HL-60/S4 treated with retinoic acid at 250 ng/mL for 4 days and 3 days (cell line): ENCODE data around the gene PC.

Source experiments
- in situ Hi-C: fragments of 300-500 bp; cut with MboI; formaldehyde crosslinking; loops from 2 replicates; pipeline ENCODE4 v1.7.0; 2022; ENCODE audit warnings: low sequenced_read_pairs

Gene PC

GRCh38 chr11:66956689-66957290 lies 1.4 kb downstream of the PC start:
- in situ Hi-C loops, result no loop called here

DNA sequence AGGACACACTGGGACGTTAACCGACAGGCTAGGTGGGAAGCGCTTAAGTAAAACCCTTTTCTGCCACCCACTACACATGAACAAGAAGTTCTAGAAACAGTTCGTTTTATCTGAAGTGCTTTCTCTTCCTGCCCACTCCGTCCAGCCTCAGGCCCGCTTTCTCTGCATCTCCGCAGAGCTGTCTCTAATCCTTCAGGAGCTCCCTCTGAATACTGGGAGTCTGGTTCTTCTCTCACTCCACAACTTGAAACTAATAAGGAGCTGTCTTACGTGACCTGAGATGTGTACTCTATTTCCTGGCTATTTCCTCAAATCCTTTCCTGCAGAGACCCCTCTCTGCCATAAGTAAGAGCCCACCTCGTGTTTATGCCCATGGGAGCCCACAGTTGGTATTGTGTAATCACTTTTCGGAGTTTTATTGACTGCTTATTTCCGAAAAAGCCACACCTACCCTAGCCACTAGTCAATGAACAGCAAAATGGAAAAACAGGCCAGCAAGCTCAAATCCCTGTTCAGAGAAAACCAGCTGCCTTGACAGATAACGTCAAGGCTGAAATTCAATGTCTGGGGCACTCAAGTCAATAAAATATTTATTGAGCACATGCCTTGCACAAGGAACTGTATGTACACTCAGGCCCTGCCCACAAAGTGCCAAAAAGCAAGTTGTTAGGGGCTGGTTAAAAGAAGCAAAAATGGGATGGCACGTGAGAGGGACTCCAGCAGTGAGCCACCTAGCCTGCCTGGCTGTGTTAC lies 4.9 kb downstream of the PC start:
- in situ Hi-C loops, result no loop called here

DNA sequence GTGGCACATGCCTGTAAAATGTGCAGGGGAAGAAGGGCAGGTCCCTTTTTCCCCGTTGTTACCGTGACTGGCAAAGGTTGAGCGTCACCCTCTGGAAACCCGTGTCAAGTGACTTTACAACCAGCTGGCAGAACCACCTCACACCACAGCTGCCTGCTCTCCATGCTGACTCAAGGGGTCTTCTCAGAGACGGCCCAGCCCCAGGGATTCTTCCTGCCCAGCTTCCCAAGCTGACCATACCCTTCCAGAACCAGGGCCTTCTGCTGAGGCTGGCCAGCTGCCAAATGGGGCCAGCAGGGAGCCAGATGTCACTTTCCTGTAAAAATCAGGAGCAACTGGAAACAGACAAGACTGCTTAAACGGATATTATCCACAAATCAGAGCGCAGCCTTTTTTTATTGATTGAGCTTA lies 6.3 kb downstream of the PC start:
- in situ Hi-C loops, result no loop called here

- in situ Hi-C loops, result no loop called here
These were observed 7.0 kb downstream of the PC start for GRCh38 chr11:66951135-66951534.

DNA sequence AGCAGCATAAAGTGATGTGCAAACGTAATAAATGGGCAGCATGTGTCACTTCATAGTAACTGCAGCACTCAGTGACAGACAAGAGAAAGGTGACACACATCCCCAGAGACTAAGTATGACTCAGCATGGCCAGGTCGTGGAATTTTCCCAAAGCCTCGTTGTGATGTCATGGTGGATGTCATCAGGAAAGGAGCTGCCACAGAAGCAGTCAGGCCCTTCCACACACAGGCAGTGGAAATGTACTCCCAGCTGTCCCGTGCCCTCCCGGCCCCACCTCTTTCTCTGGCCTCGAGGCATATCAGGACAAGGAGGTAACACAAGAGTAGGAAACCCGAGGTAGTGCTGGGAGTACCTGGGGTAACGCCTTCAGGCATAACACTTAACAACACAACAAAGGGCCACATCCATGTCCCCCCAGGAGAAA lies 8.1 kb downstream of the PC start:
- in situ Hi-C loops, result no loop called here

DNA sequence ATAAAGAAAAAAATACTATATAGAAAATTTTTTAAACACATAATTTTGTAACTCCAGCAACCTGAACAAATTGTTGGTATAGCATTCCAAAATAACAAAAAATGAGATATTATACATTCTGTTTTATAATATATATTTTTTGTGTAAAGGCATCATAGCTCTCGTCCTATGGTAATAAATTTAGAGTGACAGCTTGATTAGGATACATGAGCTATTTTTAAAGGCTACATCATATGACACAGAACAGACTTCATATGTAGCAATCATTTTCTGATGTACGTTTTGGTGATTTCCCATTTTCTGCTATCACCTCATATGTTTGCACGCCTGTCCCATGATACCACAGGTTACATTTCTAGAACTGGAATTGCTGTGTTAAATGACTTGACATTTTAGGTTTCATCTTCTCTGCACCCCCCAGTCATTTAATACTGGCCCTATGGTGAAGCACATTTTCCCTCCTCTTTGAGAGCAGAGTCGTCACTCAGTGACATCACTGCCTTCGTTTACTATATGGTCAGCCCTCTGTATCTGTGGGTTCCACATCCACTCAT lies 19.5 kb downstream of the PC start:
- in situ Hi-C loops, result no loop called here

- in situ Hi-C loops, result no loop called here
These were observed 20.9 kb downstream of the PC start for GRCh38 chr11:66937193-66937733.

- in situ Hi-C loops, result no loop called here
These were observed 21.9 kb downstream of the PC start for GRCh38 chr11:66936311-66936711.

DNA sequence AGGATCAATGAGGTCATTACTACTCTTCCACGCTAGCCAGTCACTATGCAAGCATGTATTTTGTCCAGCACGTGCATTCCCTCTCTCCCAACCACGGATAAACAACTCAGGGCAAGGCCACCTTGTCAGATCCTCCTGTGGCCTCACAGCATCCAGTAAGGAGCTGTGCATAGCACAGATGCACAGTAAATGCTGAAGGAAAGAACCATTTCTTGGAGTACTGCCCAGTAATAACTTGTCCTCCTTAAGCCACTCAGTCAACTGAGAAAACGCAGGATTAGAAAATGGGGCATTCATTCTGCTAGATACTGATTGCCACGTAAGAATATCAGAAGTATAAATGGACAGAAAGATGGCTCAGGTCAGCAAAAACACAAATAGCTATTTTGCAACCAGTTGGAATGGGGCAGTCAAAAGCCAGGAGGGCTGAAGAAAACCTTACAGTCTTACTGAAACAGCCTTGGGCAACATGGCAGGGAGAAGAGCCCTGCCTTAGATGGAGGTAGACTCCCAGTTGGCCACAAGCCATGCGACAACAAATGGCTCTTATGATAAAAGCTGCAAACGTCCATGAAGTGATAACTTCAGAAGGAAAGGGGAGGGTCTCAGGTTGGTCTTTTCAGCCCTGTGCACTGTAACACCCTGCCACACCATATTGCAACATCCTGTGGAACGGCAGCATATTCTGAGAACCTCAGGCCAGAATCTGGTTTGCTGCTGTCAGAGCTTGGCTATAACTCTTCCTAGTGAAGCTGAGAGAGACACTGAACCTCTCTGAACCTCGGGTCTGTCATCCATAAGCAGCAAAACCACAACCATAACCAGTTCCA lies 23.0 kb downstream of the PC start:
- in situ Hi-C loops, result no loop called here

DNA sequence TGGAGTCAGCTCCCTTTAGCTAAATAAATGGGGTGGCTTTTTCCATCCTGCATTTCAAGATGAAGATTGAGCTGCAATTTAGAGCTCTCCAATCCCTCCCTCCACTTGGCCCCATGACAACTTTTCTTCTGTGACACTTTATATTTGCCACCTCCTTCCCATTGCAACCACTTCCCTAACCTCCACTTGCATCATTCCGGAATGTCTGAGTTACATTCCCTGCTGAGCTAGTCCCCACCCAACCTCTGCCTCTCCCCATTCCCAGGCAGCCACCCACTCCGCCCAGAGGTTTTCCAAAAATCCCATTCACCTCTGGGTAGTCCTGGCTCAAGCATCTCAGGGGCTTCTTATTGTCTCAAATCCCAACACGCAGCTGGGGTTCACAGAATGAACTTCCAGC lies 24.7 kb downstream of the PC start:
- in situ Hi-C loops, result no loop called here

DNA sequence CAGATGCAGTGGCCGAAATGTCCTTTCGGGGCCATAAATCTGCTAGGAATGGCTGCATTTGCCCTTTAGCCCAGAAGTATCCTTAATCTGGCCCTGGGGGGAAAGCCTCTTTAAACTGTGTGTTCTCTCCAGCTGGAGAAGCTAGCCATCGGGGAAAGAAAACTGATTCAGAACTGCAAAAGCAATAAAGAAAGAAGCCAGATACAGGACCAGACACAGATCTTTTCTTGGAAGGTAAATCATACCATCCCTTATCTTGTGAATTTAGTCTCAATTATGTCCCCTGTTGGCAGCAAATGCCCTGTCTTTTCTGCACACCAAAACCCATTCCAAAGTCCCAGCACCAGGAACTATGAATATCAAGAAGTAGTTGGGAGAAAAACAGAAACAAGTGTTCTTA lies 25.6 kb downstream of the PC start:
- in situ Hi-C loops, result no loop called here

- in situ Hi-C loops, result no loop called here
These were observed 28.4 kb downstream of the PC start for GRCh38 chr11:66929753-66930152.

DNA sequence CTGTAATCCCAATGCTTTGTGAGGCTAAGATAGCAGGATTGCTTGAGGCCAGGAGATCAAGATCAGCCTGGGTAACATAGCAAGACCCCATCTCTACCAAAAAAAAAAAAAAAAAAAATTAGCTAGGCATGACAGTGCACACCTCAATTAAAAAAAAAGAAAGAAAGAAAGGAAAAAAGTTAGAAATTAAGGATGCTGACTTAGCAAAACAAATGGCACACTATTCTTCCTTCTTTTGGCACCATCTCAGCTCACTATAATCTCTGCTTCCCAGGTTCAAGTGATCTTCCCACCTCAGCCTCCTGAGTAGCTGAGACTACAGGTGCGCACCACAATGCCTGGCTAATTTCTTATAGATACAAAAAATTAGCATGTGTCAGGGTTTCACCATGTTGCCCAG lies 33.9 kb downstream of the PC start:
- in situ Hi-C loops, result no loop called here

DNA sequence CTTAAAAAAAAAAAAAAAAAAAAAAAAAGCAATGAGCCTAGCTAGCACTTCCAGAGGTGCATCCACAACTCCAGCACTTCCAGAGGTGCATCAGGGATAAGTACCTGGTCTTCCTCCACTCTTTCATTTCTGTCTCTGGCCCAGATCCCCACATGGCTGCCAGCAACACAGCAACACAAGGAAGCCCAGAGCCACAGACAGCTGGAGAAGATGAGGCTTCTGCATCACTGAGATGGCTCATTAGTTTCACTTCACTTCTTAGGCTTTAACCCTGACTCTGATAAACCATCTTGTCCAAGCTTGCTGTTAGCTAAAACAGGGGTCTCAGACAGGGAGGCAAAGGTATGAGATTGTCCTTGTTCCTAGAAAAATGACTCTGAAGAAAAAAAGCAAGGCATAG lies 35.6 kb downstream of the PC start:
- in situ Hi-C loops, result no loop called here

- in situ Hi-C loops, result no loop called here
These were observed 37.0 kb downstream of the PC start for GRCh38 chr11:66920978-66921784.

DNA sequence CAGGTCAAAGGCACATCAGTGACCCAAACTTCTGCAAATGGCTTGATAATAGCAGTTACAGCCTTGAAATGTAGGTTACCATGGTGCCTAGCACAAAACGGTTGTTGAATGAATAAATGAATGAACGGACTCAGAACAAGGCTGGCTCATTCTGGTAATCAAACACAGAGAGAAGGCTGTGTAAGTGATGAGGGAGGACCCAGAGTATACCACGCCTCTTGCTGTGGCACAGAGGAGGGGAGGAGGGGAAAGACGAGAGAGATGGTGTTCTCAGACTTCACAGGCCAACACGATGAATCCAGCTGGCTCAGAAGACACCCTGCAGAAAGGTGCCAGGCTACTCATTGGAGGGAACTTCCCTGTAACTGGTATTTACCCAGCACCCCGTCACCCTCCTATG lies 38.3 kb downstream of the PC start:
- in situ Hi-C loops, result no loop called here

GRCh38 chr11:66918741-66919140 lies 39.4 kb downstream of the PC start:
- in situ Hi-C loops, result no loop called here

DNA sequence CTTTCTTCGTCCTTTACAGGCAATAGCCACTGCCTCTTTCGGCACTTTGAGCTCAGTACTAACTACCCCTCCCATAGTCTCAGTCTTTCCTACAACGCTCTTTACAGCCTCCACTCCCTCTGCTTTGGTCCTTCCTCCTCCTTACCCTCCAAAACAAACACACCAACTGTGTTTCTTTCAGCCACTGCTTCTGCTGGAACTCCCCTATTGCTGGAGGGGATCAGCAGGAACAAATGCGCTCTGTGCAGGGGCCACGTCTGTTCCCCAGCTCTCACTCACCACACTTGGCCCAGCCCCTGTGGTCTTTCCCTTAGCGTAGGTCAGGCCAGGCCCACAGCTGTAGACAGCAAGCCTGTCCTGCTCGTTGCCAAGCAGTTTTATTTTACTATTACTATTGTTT lies 42.3 kb downstream of the PC start:
- in situ Hi-C loops, result no loop called here

- in situ Hi-C loops, result no loop called here
These were observed 42.9 kb downstream of the PC start for GRCh38 chr11:66915046-66915832.

DNA sequence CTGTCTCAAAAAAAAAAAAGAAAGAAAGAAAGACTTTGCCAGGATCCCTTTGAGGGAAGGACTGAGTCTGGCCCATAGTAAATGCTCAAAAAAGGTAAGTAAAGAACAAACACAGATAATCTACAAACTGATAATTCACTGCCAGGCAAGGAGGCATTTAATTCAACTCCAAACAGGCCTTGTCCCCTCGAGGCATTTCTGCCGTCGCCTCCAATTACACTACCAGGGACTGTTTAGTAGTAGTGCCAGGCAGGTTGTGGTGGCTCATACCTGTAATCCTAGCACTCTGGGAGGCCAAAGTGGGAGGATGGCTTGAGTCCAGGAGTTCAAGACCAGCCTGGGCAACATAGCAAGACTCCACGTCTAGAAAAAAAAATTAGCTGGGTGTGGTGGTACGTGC lies 43.7 kb downstream of the PC start:
- in situ Hi-C loops, result no loop called here
